HL-60/S4 treated with retinoic acid at 250 ng/mL for 4 days and 3 days (cell line): Measurements from ENCODE around the gene ORAI2.
"Not testable (repeated sequence)": the region's sequence is repeated elsewhere in the genome, so short reads cannot be mapped to it uniquely, and the experiment has no call there.

ENCODE experiments used
- in situ Hi-C: fragments of 300-500 bp; cut with MboI; formaldehyde crosslinking; loops from 2 replicates; pipeline ENCODE4 v1.7.0; 2022; ENCODE audit warnings: low sequenced_read_pairs

Gene ORAI2

DNA sequence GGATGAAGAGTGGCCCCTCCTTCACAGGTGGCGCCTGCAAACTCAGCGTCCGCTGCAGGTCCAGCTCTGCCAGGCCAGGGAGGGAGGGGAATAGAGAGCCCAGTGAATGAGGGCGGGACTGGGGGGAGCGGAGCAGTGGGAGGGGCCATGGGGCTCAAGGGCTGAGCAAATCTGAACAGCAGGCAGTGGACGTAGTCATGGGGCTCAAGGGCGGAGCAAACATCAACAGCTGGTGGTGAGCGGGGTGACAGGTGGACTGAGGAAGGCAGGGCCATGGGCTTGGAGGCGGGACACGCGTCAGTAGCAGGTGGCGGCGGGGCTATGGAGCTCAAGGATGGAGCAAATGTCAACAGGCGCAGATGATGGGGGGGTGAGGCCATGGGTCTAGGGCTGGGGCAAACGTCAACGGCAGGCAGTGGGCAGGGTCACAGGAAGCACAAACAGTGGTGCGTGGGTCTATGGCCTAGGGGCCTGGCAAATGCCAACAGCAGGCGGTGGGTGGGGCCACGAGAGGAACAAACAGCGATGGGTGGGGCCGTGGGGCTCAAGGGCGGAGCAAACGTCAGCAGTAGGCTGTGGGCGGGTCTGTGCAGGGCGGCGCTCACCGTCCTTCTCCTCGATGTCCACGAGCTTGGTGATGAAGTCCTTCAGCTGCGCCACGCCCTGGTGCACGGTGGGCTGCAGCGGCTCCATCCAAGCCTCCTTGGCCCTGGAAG is 60.0 kb downstream of the ORAI2 start:
- in situ Hi-C loops: not testable (repeated sequence)

DNA sequence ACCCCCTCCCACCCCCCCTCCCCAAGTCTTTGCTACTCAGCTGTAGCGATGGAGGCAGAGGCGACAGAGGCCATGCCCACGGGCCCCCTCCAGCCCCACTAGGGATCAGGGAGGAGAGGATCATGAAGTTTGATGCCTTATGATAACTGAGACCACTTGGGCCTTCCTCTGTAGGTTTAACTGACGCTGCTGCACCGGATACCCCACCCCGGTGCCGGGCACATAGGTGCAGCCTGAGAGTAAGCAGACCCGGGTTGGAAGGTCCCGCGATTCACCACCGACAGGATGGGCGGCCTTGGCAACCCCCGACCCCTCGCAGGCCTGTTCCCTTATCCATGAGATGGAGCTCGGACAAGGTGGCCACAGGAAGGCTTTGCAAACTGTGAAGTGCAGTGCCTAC is 60.7 kb downstream of the ORAI2 start:
- in situ Hi-C loops: not testable (repeated sequence)

DNA sequence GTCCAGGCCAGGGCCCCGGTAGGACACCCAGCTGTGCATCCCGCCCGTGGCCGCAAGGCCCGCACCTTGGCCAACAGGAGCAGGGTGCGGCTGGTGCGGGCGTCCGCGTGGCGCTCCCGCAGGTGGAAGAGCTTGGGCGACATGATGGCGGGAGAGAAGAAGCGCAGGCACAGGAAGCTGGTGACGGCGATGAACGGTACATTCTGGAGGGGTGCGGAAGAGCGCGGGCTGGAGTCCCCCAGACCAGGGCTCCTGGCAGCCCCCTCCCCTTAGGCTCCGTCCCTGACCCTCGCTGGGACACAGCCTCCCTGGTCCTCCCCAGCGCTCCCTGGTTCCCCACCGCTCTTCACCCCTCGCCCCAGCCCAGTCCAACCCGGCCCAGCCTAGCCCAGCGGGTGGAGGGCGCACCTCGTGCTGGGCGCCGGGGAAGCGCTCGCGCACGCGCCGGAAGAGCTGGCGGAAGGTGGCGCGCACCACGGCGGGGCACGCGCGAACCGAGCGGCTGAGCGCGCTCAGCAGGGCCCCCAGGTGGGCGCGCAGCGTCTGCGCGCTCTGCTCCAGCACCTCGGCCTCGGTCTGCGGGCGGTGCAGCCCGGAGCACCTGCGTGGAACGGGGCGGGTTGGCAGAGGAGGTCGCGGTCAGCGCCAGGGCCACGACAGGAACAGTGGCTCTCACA is 61.2 kb downstream of the ORAI2 start:
- in situ Hi-C loops: not testable (repeated sequence)

DNA sequence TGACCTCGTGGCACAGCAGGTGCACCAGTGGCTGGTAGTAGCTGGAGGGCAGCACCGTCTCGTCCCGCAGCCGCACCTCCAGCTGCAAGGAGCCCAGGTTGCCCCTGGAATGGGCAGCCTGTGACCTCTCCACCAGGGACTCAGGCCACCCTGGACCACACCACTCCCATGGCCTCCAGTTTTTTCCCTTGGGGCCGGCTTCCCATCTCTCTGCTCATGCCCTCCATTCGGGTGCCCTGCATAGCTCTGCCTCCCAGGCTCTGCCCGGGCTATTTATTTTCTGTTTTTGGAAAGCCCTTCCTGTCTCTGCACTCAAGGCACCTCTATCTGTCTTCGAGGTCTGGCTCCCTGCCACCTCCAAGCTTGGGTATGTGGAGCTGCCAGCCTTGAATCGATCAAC is 63.5 kb downstream of the ORAI2 start:
- in situ Hi-C loops: not testable (repeated sequence)

DNA sequence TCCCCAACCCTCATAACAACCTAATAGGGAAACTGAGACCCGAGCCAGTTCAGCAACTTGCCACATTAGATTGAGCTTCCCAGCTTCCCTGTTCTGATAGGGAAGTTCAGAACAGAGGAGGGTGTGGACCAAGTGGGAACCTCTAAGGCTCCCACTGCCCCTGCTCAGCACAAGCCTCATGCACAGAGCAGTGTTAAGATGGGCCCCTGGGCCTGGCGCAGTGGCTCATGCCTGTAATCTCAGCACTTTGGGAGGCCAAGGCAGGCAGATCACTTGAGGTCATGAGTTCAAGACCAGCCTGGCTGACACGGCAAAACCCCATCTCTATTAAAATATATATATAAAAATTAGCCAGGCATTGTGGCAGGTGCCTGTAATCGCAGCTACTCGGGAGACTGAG is 63.9 kb downstream of the ORAI2 start:
- in situ Hi-C loops: not testable (repeated sequence)

DNA sequence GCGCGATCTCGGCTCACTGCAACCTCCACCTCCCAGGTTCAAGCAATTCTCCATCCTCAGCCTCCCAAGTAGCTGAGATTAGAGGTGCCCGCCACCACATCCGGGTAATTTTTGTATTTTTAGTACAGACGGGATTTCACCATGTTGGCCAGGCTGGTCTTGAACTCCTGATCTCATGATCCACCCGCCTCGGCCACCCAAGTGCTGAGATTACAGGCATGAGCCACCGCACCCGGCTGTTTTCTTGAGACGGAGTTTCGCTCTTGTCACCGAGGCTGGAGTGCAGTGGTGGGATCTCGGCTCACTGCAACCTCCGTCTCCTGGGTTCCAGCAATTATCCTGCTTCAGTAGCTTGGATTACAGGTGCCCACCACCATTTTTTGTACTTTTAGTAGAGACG is 64.9 kb downstream of the ORAI2 start:
- in situ Hi-C loops: not testable (repeated sequence)

DNA sequence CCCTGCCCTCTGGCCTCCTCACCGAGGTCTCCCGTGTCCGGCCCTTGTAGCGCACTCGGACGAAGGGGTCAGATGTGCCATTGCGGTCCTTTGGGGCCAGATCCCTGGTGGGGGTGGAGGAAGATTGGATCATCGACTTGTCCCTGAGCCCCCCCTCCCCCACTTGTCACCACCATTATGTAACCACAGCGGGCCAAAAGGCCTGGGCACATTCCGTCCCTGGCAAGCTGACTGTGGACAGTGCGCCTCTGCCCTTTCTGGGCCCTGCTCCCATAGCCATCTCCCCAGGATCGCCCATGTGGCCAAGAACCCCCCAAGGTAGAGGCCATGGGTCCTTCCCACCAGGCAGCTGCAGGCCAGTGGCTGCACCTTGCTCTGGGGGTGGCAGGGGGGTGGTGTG is 69.8 kb downstream of the ORAI2 start:
- in situ Hi-C loops: not testable (repeated sequence)

DNA sequence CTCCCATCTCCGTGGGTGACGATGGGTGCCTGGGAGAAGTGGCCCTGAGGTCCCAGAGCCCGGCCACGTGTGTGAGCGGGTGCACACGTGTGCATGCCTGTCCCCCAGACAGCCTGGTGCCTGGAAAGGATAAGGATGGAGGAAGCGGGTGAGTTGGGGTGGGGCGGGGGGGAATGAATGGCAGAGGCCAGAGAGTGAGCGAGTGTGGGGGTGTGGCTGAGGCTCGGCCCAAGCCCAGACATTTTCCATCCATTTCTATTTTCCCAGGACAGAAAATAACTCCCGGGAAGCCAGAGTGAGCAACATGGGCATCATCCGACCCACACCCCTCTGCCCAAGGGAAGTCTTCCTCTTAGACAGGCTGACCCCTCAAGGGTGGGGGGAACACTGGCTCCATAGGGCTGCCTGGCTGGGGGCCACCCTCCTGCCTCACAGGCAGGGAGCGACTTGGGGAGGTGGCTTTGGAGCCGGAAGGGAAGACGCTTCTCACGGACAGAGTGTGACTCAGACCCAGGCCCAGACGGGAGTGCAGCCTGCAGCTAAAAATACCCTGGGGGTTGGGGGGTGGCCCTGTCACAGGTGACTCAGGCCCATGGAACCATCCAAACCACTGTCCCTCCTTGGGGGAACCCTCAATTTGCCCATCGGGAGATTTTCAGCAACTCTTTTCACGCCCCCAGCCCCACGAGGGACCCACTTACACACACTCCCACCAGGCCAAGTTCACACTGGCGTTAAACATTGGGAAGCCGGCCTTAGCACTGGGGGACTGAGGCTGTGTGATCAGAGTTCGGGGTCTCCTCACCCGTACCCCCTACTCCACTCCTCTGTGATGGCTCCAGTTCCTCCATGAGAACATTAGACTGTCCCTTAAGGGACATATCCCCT is 72.2 kb downstream of the ORAI2 start:
- in situ Hi-C loops: not testable (repeated sequence)
